Cerebellar nuclear complex (tissue), 1 donor: ENCODE data around the gene RPTOR.
"Not testable (repeated sequence)": the region's sequence is repeated elsewhere in the genome, so short reads cannot be mapped to it uniquely, and the experiment has no call there.

ENCODE experiments used
- DNase-seq, 2 experiments: peaks; one replicate each; lab custom pipeline; 2025; lab: John Stamatoyannopoulos, UW

RPTOR gene

GRCh38 chr17:80782536-80783427 is 238.1 kb downstream of the RPTOR start:
- no peak for DNase-seq

- DNase-seq, result no peak
Measured at GRCh38 chr17:80783486-80783885, 238.8 kb downstream of the RPTOR start.

GRCh38 chr17:80783971-80784370 is 239.3 kb downstream of the RPTOR start:
- DNase-seq, result no peak

GRCh38 chr17:80785477-80786178 is 241.0 kb downstream of the RPTOR start:
- DNase-seq, result no peak

- no peak for DNase-seq
Measured at GRCh38 chr17:80786470-80786869, 241.8 kb downstream of the RPTOR start.

- no peak for DNase-seq
Measured at GRCh38 chr17:80786887-80787286, 242.2 kb downstream of the RPTOR start.

GRCh38 chr17:80787881-80788280 is 243.2 kb downstream of the RPTOR start:
- DNase-seq, result no peak

- DNase-seq, result no peak
Measured at GRCh38 chr17:80789356-80789902, 244.8 kb downstream of the RPTOR start.

- DNase-seq, result no peak
Measured at GRCh38 chr17:80790021-80790765, 245.6 kb downstream of the RPTOR start.

- no peak for DNase-seq
Measured at GRCh38 chr17:80790981-80791742, 246.5 kb downstream of the RPTOR start.

GRCh38 chr17:80791758-80792284 is 247.2 kb downstream of the RPTOR start:
- no peak for DNase-seq

- no peak for DNase-seq
Measured at GRCh38 chr17:80792373-80792781, 247.7 kb downstream of the RPTOR start.

- no peak for DNase-seq
Measured at GRCh38 chr17:80793421-80793820, 248.8 kb downstream of the RPTOR start.

GRCh38 chr17:80793851-80794267 is 249.2 kb downstream of the RPTOR start:
- no peak for DNase-seq

GRCh38 chr17:80794281-80795089 is 249.8 kb downstream of the RPTOR start:
- DNase-seq, result no peak

- DNase-seq, result no peak
Measured at GRCh38 chr17:80795090-80795580, 250.5 kb downstream of the RPTOR start.

GRCh38 chr17:80795754-80796153 is 251.1 kb downstream of the RPTOR start:
- peak in 1 of 2 experiments; percentile 15 for DNase-seq

- DNase-seq, result no peak
Measured at GRCh38 chr17:80796430-80796861, 251.8 kb downstream of the RPTOR start.

GRCh38 chr17:80797222-80797621 is 252.6 kb downstream of the RPTOR start:
- DNase-seq, result not testable (repeated sequence)
